GM12878 (cell line): Measurements from ENCODE around the gene MBD3. TPM values are rescaled to one million over a fixed set of nuclear protein-coding genes. Genes with fewer than 3 reads are reported as not detected.

ENCODE experiments used
- ATAC-seq: fragments of 200-7000 bp; cut with Tn5 transposase; 3 replicates; pipeline ENCODE4 v1.9.1; 2020; ENCODE audit warnings: mild to moderate bottlenecking, moderate library complexity
- BruUV-seq: library from RNA; stranded (reverse); fragments of 400-500 nt; replicated peaks from 2 replicates; lab custom pipeline; 2021; lab: Mats Ljungman, UMichigan
- CTCF ChIA-PET: fragments of 300-600 bp; sonication (Branson Sonifier 250); formaldehyde crosslinking; extraction: SDS; loops from one replicate; lab custom pipeline; 2021; ENCODE audit warnings: inconsistent platforms; lab: Yijun Ruan, JAX
- POLR2A ChIA-PET: fragments of 350-600 bp; formaldehyde crosslinking; extraction: SDS; loops from one replicate; lab custom pipeline; 2021; ENCODE audit warnings: inconsistent platforms; lab: Charles Lee
- RAD21 ChIA-PET: fragments of 300-600 bp; sonication (Branson Sonifier 250); formaldehyde crosslinking; loops from one replicate; lab custom pipeline; 2023; ENCODE audit warnings: antibody characterized with exemption; ENCODE audit not compliant: unreplicated experiment; lab: Charles Lee
- SMC1A ChIA-PET: fragments of 300-600 bp; sonication (Branson Sonifier 250); formaldehyde crosslinking; loops from one replicate; lab custom pipeline; 2023; ENCODE audit not compliant: unreplicated experiment, uncharacterized antibody; lab: Charles Lee
- DNase-seq: peaks from one replicate; pipeline ENCODE4 v3.0.0-alpha.2; 2011; ENCODE audit warnings: low read depth, low spot score
- FAIRE-seq: peaks from 3 replicates; lab custom pipeline; 2011; peaks lifted over from hg19 to GRCh38; lab: Jason Lieb, UNC
- H2AFZ ChIP-seq: 2 replicates; pipeline ENCODE4 v1.6.0; 2011; ENCODE audit warnings: low read depth, low read length, control low read depth; ENCODE audit not compliant: control insufficient read depth
- H3K27ac ChIP-seq: 2 replicates; pipeline ENCODE4 v1.5.1; 2011; ENCODE audit warnings: control low read depth; ENCODE audit not compliant: control insufficient read depth, insufficient read depth
- H3K27me3 ChIP-seq, 2 experiments: replicated peaks in 1 of 2; 2 replicates each; pipeline versions ENCODE4 v1.6.0 to v1.6.1; 2011; ENCODE audit warnings: low read length in 1 of 2; ENCODE audit not compliant: control insufficient read depth in 2 of 2, insufficient read depth in 2 of 2
- H3K36me3 ChIP-seq, 2 experiments: 2 replicates each; pipeline ENCODE4 v1.5.1; 2011; ENCODE audit warnings: low read length in 1 of 2; ENCODE audit not compliant: control insufficient read depth in 2 of 2, insufficient read depth in 2 of 2
- H3K4me1 ChIP-seq: 2 replicates; pipeline ENCODE4 v1.6.1; 2011; ENCODE audit warnings: mild to moderate bottlenecking, low read length, moderate library complexity, mixed read lengths; ENCODE audit not compliant: control insufficient read depth, insufficient read depth
- H3K4me2 ChIP-seq: 2 replicates; pipeline ENCODE4 v1.6.0; 2011; ENCODE audit warnings: control low read depth; ENCODE audit not compliant: control insufficient read depth, insufficient read depth
- H3K4me3 ChIP-seq: fragments of 200-600 bp; sonication (generic); 2 replicates; pipeline ENCODE4 v1.5.1; 2016
- H3K79me2 ChIP-seq: 2 replicates; pipeline ENCODE4 v1.6.0; 2011; ENCODE audit warnings: low read length; ENCODE audit not compliant: control insufficient read depth, insufficient read depth
- H3K9ac ChIP-seq: 2 replicates; pipeline ENCODE4 v1.8.0; 2011; ENCODE audit warnings: low read length, control low read depth, mixed read lengths; ENCODE audit not compliant: control insufficient read depth, insufficient read depth
- H3K9me3 ChIP-seq: replicated peaks from 3 replicates; pipeline ENCODE4 v1.5.1; 2011; ENCODE audit warnings: mild to moderate bottlenecking, low read length; ENCODE audit not compliant: control insufficient read depth, insufficient read depth
- H4K20me1 ChIP-seq: 2 replicates; pipeline ENCODE4 v1.6.0; 2011; ENCODE audit not compliant: control insufficient read depth, insufficient read depth
- CEBPB ChIP-seq, 2 experiments: fragments of 150-350 bp in 1 of 2; IDR thresholded peaks; 2 replicates each; pipeline ENCODE4 v1.6.1; 2012 to 2014; ENCODE audit warnings: low read depth in 2 of 2, low read length in 2 of 2, borderline replicate concordance in 1 of 2, inconsistent platforms in 1 of 2
- E4F1 ChIP-seq: fragments of 450-650 bp; IDR thresholded peaks from 2 replicates; pipeline ENCODE4 v1.6.1; 2018; ENCODE audit warnings: borderline replicate concordance, mild to moderate bottlenecking; ENCODE audit not compliant: partially characterized antibody
- POLR2A ChIP-seq: IDR thresholded peaks from 2 replicates; pipeline ENCODE4 v1.6.1; 2011; ENCODE audit warnings: low read depth, mild to moderate bottlenecking, low read length
- WGBS: methylation state at CpG from one replicate; pipeline ENCODE4 v1.1.6; 2016; ENCODE audit warnings: low lambda C conversion rate; ENCODE audit not compliant: insufficient replicate concordance, insufficient coverage; ENCODE audit errors: missing lambda C conversion rate; 5-methylcytosine and 5-hydroxymethylcytosine counted together
- in situ Hi-C: fragments of 300-500 bp; cut with MboI; formaldehyde crosslinking; loops from 9 replicates; pipeline ENCODE4 v1.14.3; 2018; ENCODE audit warnings: mixed read lengths
- intact Hi-C: fragments of 100-400 bp; cut with micrococcal nuclease; formaldehyde crosslinking; loops from one replicate; pipeline ENCODE4 v1.14.2; 2022; ENCODE audit not compliant: unreplicated experiment
- polyA plus RNA-seq, 11 experiments: library from polyadenylated mRNA; depleted of rRNA in 4 of 11; unstranded in 6 of 11; stranded (reverse) in 5 of 11; fragments of >200 nt; fragmentation: Nextera tagmentation in 4 of 11; fragmentation: Illumina TruSeq in 1 of 11; extraction: Ambion mirVana in 4 of 11; extraction: Trizol in 1 of 11; gene quantifications; 1 replicate in 1 of 11; 2 replicates in 10 of 11; pipeline versions ENCODE4 v1.2.1 to v1.2.3, GENCODE V29; 2011 to 2016; ENCODE audit warnings: inconsistent platforms in 2 of 11, missing spikeins in 2 of 11, low read depth in 1 of 11
- total RNA-seq, 4 experiments: library from RNA; depleted of rRNA in 3 of 4; stranded (reverse); fragments of >200 nt in 3 of 4; fragmentation: Illumina TruSeq in 1 of 4; extraction: Trizol in 1 of 4; gene quantifications; 2 replicates each; pipeline versions ENCODE4 v1.2.1 to v1.2.3, GENCODE V29; 2013 to 2021

The MBD3 gene
- total and polyA plus RNA-seq, 10 of the 15 experiments (the other 5 are each of a cell fraction or from before 2014, with no cell fraction given), result 0.13 to 107 (median 21.9) TPM

GRCh38 chr19:1621021-1621420 is 28.4 kb upstream of the MBD3 start (continued):
- TF ChIP-seq E4F1, result no peak

GRCh38 chr19:1620502-1620901 is 27.8 kb upstream of the MBD3 start:
- 60% methylated on average over 11 of the region's 11 CpGs for WGBS
- RAD21 ChIA-PET, result no interaction called here
- no peak for TF ChIP-seq CEBPB (IDR thresholded peaks at IDR 0.05; ENCODE audit: borderline replicate concordance in 1 of 2, low read depth in 2 of 2, low read length in 2 of 2)
- peak; percentile 30; the same call in 1 of the 2 replicates for TF ChIP-seq POLR2A
- TF ChIP-seq, all 136 proteins: peak for 1
- no peak for DNase-seq
- Histone ChIP-seq H3K4me1 (no peaks in the 10 kb centered on the region), H4K20me1 (no peaks in the 10 kb centered on the region), H3K4me3 (no peak overlapping the region), H2AFZ (no peak overlapping the region), H3K36me3 (peaks cover 25 to 51% of the 10 kb centered on the region in 2 experiments), H3K79me2 (no peaks in the 10 kb centered on the region), H3K4me2 (no peak overlapping the region), H3K27ac (no peak overlapping the region), H3K9me3 (no peaks in the 10 kb centered on the region), H3K9ac (no peak overlapping the region), H3K27me3 (no peaks in the 10 kb centered on the region)
- ATAC-seq, result no peak
- intact Hi-C loops (no loop called here), in situ Hi-C loops (no loop called here)
- SMC1A ChIA-PET, result no interaction called here
- no peak for FAIRE-seq
- POLR2A ChIA-PET, result no interaction called here
- CTCF ChIA-PET, result no interaction called here
- no TSS peak for BruUV-seq
